Posterior vena cava (tissue), 2 donors: ENCODE data around the gene EXOC3. TPM values are rescaled to one million over a fixed set of nuclear protein-coding genes. Genes with fewer than 3 reads are reported as not detected.

Source experiments
- DNase-seq: peaks from one replicate; pipeline ENCODE4 v3.0.0-alpha.2; 2020; ENCODE audit warnings: low spot score
- intact Hi-C, 2 donors: fragments of 100-400 bp; cut with DNase I; formaldehyde crosslinking; loops; one replicate each; pipeline versions ENCODE4 v1.14.1 to v1.14.2; 2022 to 2023
- total RNA-seq, 2 donors: library from RNA; stranded (reverse); fragmentation: NEBNext Ultra II Directional; extraction: Animal tissue kit (Norgen Biotek cat#: 25700); gene quantifications; one replicate each; pipeline ENCODE4 v1.2.1, GENCODE V29; 2021
- donor health status: DM: yes; HTN: yes; CAD: no.
- donor health status: DM: yes; HTN: yes; CAD: no.

EXOC3 gene
- total RNA-seq, 2 donors from 2014 or later = 52.6 to 54.2 TPM

GRCh38 chr5:433836-434235 is 9.1 kb upstream of the EXOC3 start:
- intact Hi-C loops = no loop called here
- peak; percentile 71 for DNase-seq

- intact Hi-C loops = loop anchor here in 1 of 2 donors (5.0 kb wide), 1 partner anchor 112 kb away; the partner anchor contains the start of gene AHRR
- peak; percentile 73 for DNase-seq
These were observed 8.4 kb upstream of the EXOC3 start for GRCh38 chr5:434443-435146.

GRCh38 chr5:435156-435790 is 7.7 kb upstream of the EXOC3 start:
- intact Hi-C loops = loop anchor here in 1 of 2 donors (5.0 kb wide), 1 partner anchor 113 kb away; the partner anchor contains the start of gene AHRR
- peak; percentile 67 for DNase-seq

GRCh38 chr5:435961-436640 is 6.9 kb upstream of the EXOC3 start:
- DNase-seq = peak; percentile 73
- intact Hi-C loops = loop anchor here in 1 of 2 donors (5.0 kb wide), 1 partner anchor 114 kb away; the partner anchor contains the start of gene AHRR

- intact Hi-C loops = loop anchor here in 1 of 2 donors (5.0 kb wide), 1 partner anchor 114 kb away; the partner anchor contains the start of gene AHRR
- peak; percentile 52 for DNase-seq
These were observed 6.4 kb upstream of the EXOC3 start for GRCh38 chr5:436641-436975.

- intact Hi-C loops = loop anchor here in 1 of 2 donors (5.0 kb wide), 1 partner anchor 115 kb away; the partner anchor contains the start of gene AHRR
- DNase-seq = peak; percentile 68
These were observed 5.7 kb upstream of the EXOC3 start for GRCh38 chr5:437281-437771.

GRCh38 chr5:438481-438981 is 4.4 kb upstream of the EXOC3 start:
- intact Hi-C loops = loop anchor here in 1 of 2 donors (5.0 kb wide), 1 partner anchor 116 kb away; the partner anchor contains the start of gene AHRR
- DNase-seq = peak; percentile 64

GRCh38 chr5:439181-439580 is 3.8 kb upstream of the EXOC3 start:
- intact Hi-C loops = loop anchor here in 1 of 2 donors (5.0 kb wide), 1 partner anchor 117 kb away; the partner anchor contains the start of gene AHRR
- DNase-seq = peak; percentile 47

- intact Hi-C loops = loop anchor here in 1 of 2 donors (5.0 kb wide), 1 partner anchor 117 kb away; the partner anchor contains the start of gene AHRR
- peak; percentile 59 for DNase-seq
These were observed 3.3 kb upstream of the EXOC3 start for GRCh38 chr5:439636-440035.

GRCh38 chr5:440401-441201 is 2.4 kb upstream of the EXOC3 start:
- intact Hi-C loops = no loop called here
- peak; percentile 48 for DNase-seq

- intact Hi-C loops = no loop called here
- DNase-seq = peak; percentile 52
These were observed 1.0 kb upstream of the EXOC3 start for GRCh38 chr5:441996-442334.

- intact Hi-C loops = no loop called here
These were observed 519 bp downstream of the EXOC3 start for GRCh38 chr5:443239-444151.

GRCh38 chr5:444226-444625 is 1.2 kb downstream of the EXOC3 start:
- intact Hi-C loops = no loop called here

More at GRCh38 chr5:443239-444151, 519 bp downstream of the EXOC3 start:
- peak; percentile 81 for DNase-seq

GRCh38 chr5:445591-445990 is 2.6 kb downstream of the EXOC3 start:
- DNase-seq = peak; percentile 19
- intact Hi-C loops = no loop called here

More at GRCh38 chr5:444226-444625, 1.2 kb downstream of the EXOC3 start:
- DNase-seq = peak; percentile 41

- intact Hi-C loops = no loop called here
These were observed 3.3 kb downstream of the EXOC3 start for GRCh38 chr5:446066-446882.

GRCh38 chr5:446883-447263 is 3.9 kb downstream of the EXOC3 start:
- intact Hi-C loops = no loop called here
- peak; percentile 62 for DNase-seq

More at GRCh38 chr5:446066-446882, 3.3 kb downstream of the EXOC3 start:
- DNase-seq = peak; percentile 73

GRCh38 chr5:447501-447900 is 4.5 kb downstream of the EXOC3 start:
- intact Hi-C loops = no loop called here
- DNase-seq = peak; percentile 79
